Aorta (tissue), 5 donors: ENCODE results near the gene PTPRK. TPM values are rescaled to one million over a fixed set of nuclear protein-coding genes. Genes with fewer than 3 reads are reported as not detected.

Experiments
- ATAC-seq: fragments of 200-7000 bp; cut with Tn5 transposase; one replicate; pipeline ENCODE4 v1.9.1; 2022; ENCODE audit warnings: moderate library complexity; ENCODE audit not compliant: low FRiP score
- DNase-seq, 2 donors: peaks; one replicate each; pipeline ENCODE4 v3.0.0-alpha.2; 2020
- H3K27ac ChIP-seq, 2 donors: one replicate each; pipeline ENCODE4 v1.5.1; 2013; ENCODE audit warnings: low read length in 2 of 2, mild to moderate bottlenecking in 2 of 2, moderate library complexity in 2 of 2, control low read depth in 1 of 2, inconsistent platforms in 1 of 2, low read depth in 1 of 2
- H3K27me3 ChIP-seq, 2 donors: one replicate each; pipeline ENCODE4 v1.6.1; 2013; ENCODE audit warnings: control low read depth in 1 of 2, low read length in 1 of 2, mild to moderate bottlenecking in 1 of 2, moderate library complexity in 1 of 2; ENCODE audit not compliant: insufficient read depth in 2 of 2, control insufficient read depth in 1 of 2
- H3K36me3 ChIP-seq, 2 donors: one replicate each; pipeline ENCODE4 v1.6.1; 2013; ENCODE audit warnings: control low read depth in 1 of 2, low read length in 1 of 2, mild to moderate bottlenecking in 1 of 2; ENCODE audit not compliant: insufficient read depth in 2 of 2, control insufficient read depth in 1 of 2
- H3K4me1 ChIP-seq, 2 donors: one replicate each; pipeline ENCODE4 v1.6.1; 2013; ENCODE audit warnings: low read length in 2 of 2, control low read depth in 1 of 2, mild to moderate bottlenecking in 1 of 2, moderate library complexity in 1 of 2; ENCODE audit not compliant: insufficient read depth in 2 of 2, control insufficient read depth in 1 of 2
- H3K4me3 ChIP-seq, 2 donors: one replicate each; pipeline ENCODE4 v1.5.1; 2013; ENCODE audit warnings: low read length in 2 of 2, control low read depth in 1 of 2, mild to moderate bottlenecking in 1 of 2
- H3K9me3 ChIP-seq: one replicate; pipeline ENCODE4 v1.6.1; 2013; ENCODE audit warnings: mild to moderate bottlenecking, low read length; ENCODE audit not compliant: control insufficient read depth
- WGBS, 2 donors: extraction: QIAGEN DNeasy Blood & Tissue Kit; methylation state at CpG; one replicate each; pipeline ENCODE4 v1.1.7; 2013; 5-methylcytosine and 5-hydroxymethylcytosine counted together
- intact Hi-C, 2 donors: fragments of 100-400 bp; cut with DNase I; formaldehyde crosslinking; loops; one replicate each; pipeline versions ENCODE4 v1.14.2 to v1.15.0; 2022
- polyA plus RNA-seq, 2 donors: library from polyadenylated mRNA; stranded (reverse); fragments of 200-250 nt; gene quantifications; one replicate each; pipeline ENCODE4 v1.2.3, GENCODE V29; 2013
- total RNA-seq, 2 donors: library from RNA; stranded (reverse); fragmentation: NEBNext Ultra II Directional; extraction: Animal tissue kit (Norgen Biotek cat#: 25700); gene quantifications; one replicate each; pipeline ENCODE4 v1.2.1, GENCODE V29; 2021
- donor health status: healthy with polysubstance abuse.
- donor health status: Bipolar disorder and iron deficiency.
- donor health status: DM: no; HTN: no; CAD: no.
- donor health status: DM: no; HTN: no; CAD: no.
- donor health status: DM: yes; HTN: yes; CAD: no.

PTPRK gene
- total and polyA plus RNA-seq, 4 donors = 3.9 to 50.6 (median 24.9) TPM

GRCh38 chr6:128097009-128097408 lies 423.4 kb downstream of the PTPRK start:
- 73 to 77% methylated on average over 3 of the region's 3 CpGs for WGBS, 2 donors
- no peak for DNase-seq
- Histone ChIP-seq H3K4me3 (no peak overlapping the region), H3K36me3 (no peaks in the 10 kb centered on the region), H3K4me1 (no peaks in the 10 kb centered on the region), H3K9me3 (no peaks in the 10 kb centered on the region), H3K27me3 (no peaks in the 10 kb centered on the region), H3K27ac (no peak overlapping the region)
- intact Hi-C loops = no loop called here
- no peak for ATAC-seq

- Histone ChIP-seq H3K27ac (no peak overlapping the region), H3K36me3 (no peaks in the 10 kb centered on the region), H3K27me3 (no peaks in the 10 kb centered on the region), H3K4me1 (no peaks in the 10 kb centered on the region), H3K4me3 (no peak overlapping the region), H3K9me3 (no peaks in the 10 kb centered on the region)
- intact Hi-C loops = no loop called here
- no peak for ATAC-seq
- DNase-seq = no peak
These were observed 425.0 kb downstream of the PTPRK start for GRCh38 chr6:128095362-128095761.

- WGBS, 2 donors = 90 to 93% methylated on average over 4 of the region's 4 CpGs
- H3K36me3 ChIP-seq = peaks cover 0 to 5% of the 10 kb centered on the region in 2 donors
These were observed 441.4 kb downstream of the PTPRK start for GRCh38 chr6:128079021-128079420.

GRCh38 chr6:128078276-128078675 lies 442.1 kb downstream of the PTPRK start:
- Histone ChIP-seq H3K4me1 (no peaks in the 10 kb centered on the region), H3K36me3 (peaks cover 0 to 5% of the 10 kb centered on the region in 2 donors), H3K9me3 (no peaks in the 10 kb centered on the region), H3K4me3 (no peak overlapping the region), H3K27me3 (no peaks in the 10 kb centered on the region), H3K27ac (no peak overlapping the region)
- ATAC-seq = no peak
- intact Hi-C loops = no loop called here
- DNase-seq = no peak
- 88 to 92% methylated on average over 2 of the region's 2 CpGs for WGBS, 2 donors

More at GRCh38 chr6:128079021-128079420, 441.4 kb downstream of the PTPRK start:
- no peaks in the 10 kb centered on the region for H3K9me3 ChIP-seq
- H3K27me3 ChIP-seq = no peaks in the 10 kb centered on the region
- ATAC-seq = no peak
- H3K4me1 ChIP-seq = no peaks in the 10 kb centered on the region
- intact Hi-C loops = no loop called here
- no peak for DNase-seq
- no peak overlapping the region for H3K4me3 ChIP-seq
- no peak overlapping the region for H3K27ac ChIP-seq

GRCh38 chr6:128076843-128077242 lies 443.6 kb downstream of the PTPRK start:
- DNase-seq (no peak), ATAC-seq (no peak)
- intact Hi-C loops = no loop called here
- Histone ChIP-seq H3K36me3 (peaks cover 0 to 3% of the 10 kb centered on the region in 2 donors), H3K27ac (no peak overlapping the region), H3K27me3 (no peaks in the 10 kb centered on the region), H3K9me3 (no peaks in the 10 kb centered on the region), H3K4me3 (no peak overlapping the region), H3K4me1 (no peaks in the 10 kb centered on the region)
- 90 to 92% methylated on average over 1 of the region's 1 CpG for WGBS, 2 donors

- H3K27ac ChIP-seq = no peak overlapping the region
- no peaks in the 10 kb centered on the region for H3K9me3 ChIP-seq
- no peaks in the 10 kb centered on the region for H3K27me3 ChIP-seq
- no peaks in the 10 kb centered on the region for H3K4me1 ChIP-seq
- WGBS, 2 donors = 93 to 95% methylated on average over 2 of the region's 2 CpGs
- peaks cover 0 to 3% of the 10 kb centered on the region in 2 donors for H3K36me3 ChIP-seq
- no peak for ATAC-seq
- no peak for DNase-seq
- H3K4me3 ChIP-seq = no peak overlapping the region
- intact Hi-C loops = no loop called here
These were observed 445.8 kb downstream of the PTPRK start for GRCh38 chr6:128074567-128074966.

- H3K4me3 ChIP-seq = no peak overlapping the region
- no peak overlapping the region for H3K27ac ChIP-seq
- ATAC-seq = no peak
- WGBS, 2 donors = 39 to 50% methylated on average over 1 of the region's 1 CpG
- no peaks in the 10 kb centered on the region for H3K4me1 ChIP-seq
- no peak for DNase-seq
- no peaks in the 10 kb centered on the region for H3K27me3 ChIP-seq
- intact Hi-C loops = no loop called here
- H3K36me3 ChIP-seq = peaks cover 0 to 2% of the 10 kb centered on the region in 2 donors
- no peaks in the 10 kb centered on the region for H3K9me3 ChIP-seq
These were observed 447.0 kb downstream of the PTPRK start for GRCh38 chr6:128073389-128073788.

- intact Hi-C loops = no loop called here
- Histone ChIP-seq H3K9me3 (no peaks in the 10 kb centered on the region), H3K27ac (no peak overlapping the region), H3K4me3 (no peak overlapping the region), H3K36me3 (peaks cover 0 to 2% of the 10 kb centered on the region in 2 donors), H3K27me3 (no peaks in the 10 kb centered on the region), H3K4me1 (no peaks in the 10 kb centered on the region)
- no peak for ATAC-seq
- no peak for DNase-seq
- 93% methylated on average over 3 of the region's 3 CpGs for WGBS, 2 donors
These were observed 449.2 kb downstream of the PTPRK start for GRCh38 chr6:128071212-128071611.

GRCh38 chr6:128070406-128070805 lies 450.0 kb downstream of the PTPRK start:
- H3K4me1 ChIP-seq = no peaks in the 10 kb centered on the region
- no peak for DNase-seq
- H3K27ac ChIP-seq = no peak overlapping the region
- H3K4me3 ChIP-seq = no peak overlapping the region
- no peak for ATAC-seq
- peaks cover 0 to 2% of the 10 kb centered on the region in 2 donors for H3K36me3 ChIP-seq
- intact Hi-C loops = no loop called here
- H3K9me3 ChIP-seq = no peaks in the 10 kb centered on the region
- WGBS, 2 donors = 54 to 59% methylated on average over 3 of the region's 3 CpGs
- H3K27me3 ChIP-seq = no peaks in the 10 kb centered on the region
